ENCODE measurements around the gene SLC39A9.

SLC39A9 gene

DNA sequence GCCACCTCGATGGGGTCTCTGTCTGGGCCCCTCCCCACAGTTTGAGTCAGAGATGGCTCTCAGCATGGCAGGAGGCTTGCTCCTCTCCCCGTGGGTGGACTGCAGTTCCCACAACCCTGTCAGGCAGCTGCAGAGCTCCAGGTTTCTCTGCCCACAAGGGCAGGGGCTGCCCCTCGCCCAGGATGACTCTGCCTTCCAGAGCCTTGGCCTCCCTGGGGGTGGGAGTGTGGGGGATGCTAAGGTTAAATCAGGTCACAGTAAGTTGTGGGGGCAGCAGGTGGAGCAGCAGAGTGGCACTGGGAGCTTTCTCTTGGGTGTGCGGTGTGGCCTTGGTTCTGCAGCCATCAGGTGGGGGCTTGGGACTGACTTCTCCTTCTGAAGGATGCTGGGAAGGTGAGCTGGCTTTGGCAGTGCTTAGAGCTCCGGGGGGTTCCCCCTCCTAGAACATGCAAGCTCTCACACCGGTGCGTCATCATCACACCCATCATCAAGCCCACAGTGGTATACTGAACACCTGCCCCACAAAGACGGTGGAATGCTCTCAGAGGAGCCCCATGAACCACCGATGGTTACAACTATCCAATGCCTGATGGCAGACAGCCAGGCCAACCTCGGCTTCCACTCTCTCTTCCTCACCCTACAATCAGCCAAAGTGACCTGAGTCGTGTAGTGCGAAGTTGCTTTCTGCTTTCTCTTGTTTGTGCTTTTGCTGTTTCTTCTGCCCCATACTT, 40.1 kb upstream of the SLC39A9 start:
- DNase-seq (ENCODE audit: low read depth in 1 of 2, low spot score in 1 of 2), result no peak
- in situ Hi-C loops (cut with HindIII; ENCODE audit: low pct_unique_long_range_greater_than_20kb, low sequenced_read_pairs), result no loop called here
- TF ChIP-seq JUND (IDR thresholded peaks at IDR 0.05; ENCODE audit: low read depth), result no peak

DNA sequence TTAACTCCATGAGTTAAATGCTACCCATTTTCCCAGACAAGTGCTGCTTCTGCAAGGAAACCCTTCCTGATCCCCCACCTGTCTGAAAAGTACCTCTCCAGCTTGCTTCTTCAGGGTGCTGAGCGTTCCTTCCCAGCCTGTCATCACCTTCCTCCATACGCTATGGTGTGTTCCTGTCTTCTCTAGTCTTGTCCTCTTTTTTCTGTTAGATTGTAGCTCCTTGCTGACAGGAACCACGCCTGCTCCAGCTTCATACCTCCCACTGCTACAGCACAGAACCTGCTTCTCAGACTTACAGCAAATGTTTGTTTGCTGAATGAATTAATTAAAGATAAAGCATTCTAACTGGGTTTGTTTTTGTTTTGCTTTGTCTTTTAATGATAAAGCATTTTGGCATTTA, 39.5 kb upstream of the SLC39A9 start:
- TF ChIP-seq JUND (IDR thresholded peaks at IDR 0.05; ENCODE audit: low read depth), result no peak
- in situ Hi-C loops (cut with HindIII; ENCODE audit: low pct_unique_long_range_greater_than_20kb, low sequenced_read_pairs), result no loop called here
- no peak for DNase-seq (ENCODE audit: low read depth in 1 of 2, low spot score in 1 of 2)

DNA sequence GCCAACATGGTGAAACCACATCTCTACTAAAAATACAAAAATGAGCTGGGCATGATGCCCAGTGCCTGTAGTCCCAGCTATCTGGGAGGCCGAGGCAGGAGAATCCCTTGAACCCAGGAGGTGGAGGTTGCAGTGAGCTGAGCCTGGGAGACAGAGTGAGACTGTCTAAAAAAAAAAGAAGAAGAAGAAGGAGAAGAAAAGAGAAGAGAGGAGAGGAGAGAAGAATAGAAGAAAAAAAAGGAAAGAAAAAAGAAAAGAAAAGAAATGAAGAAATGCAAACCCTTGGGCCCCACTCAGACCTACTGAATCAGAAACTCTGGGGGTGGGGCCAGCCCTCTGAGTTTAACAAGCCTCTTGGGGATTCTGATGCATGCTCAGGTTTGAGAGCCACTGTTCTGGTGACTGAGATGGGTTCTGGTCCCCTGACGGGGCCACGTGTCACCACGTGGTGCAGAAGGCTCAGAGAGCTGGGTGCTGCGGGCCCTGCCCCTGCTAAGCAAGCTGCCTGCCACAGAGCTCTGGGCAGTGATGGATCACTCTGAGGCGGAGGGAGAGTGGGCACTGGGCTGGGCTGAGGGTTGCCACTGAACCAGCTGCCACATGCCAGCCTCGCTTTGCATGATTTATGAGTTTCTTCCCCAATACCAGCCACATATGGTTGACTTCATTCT, 37.9 kb upstream of the SLC39A9 start:
- in situ Hi-C loops (cut with HindIII; ENCODE audit: low pct_unique_long_range_greater_than_20kb, low sequenced_read_pairs), result no loop called here

DNA sequence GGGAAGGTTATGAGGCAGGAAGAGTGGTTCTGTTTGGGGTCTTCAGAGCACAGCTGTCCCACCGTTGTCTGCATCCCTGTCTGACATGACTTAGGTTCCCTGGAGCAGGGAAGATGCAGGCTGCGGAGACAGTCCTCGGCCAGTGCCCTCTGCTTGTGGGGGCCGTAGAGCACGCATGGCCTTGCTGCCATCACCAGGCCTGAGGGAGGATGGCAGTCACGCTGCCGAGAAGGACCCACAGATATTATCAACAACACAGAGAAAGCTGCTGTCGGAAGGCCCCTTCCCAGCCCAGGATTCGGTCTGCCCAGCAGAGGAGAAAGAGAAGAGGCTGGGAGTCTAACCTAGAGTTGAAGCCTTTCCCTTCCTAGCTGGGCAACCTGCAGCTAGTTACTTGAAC, 35.4 kb upstream of the SLC39A9 start:
- TF ChIP-seq JUND (IDR thresholded peaks at IDR 0.05; ENCODE audit: low read depth), result no peak
- peak in 1 of 2 experiments; percentile 21 for DNase-seq (ENCODE audit: low read depth in 1 of 2, low spot score in 1 of 2)
- in situ Hi-C loops (cut with HindIII; ENCODE audit: low pct_unique_long_range_greater_than_20kb, low sequenced_read_pairs), result no loop called here

More for the DNA sequence above, 37.9 kb upstream of the SLC39A9 start:
- no peak for TF ChIP-seq JUND (IDR thresholded peaks at IDR 0.05; ENCODE audit: low read depth)
- DNase-seq (ENCODE audit: low read depth in 1 of 2, low spot score in 1 of 2), result no peak

DNA sequence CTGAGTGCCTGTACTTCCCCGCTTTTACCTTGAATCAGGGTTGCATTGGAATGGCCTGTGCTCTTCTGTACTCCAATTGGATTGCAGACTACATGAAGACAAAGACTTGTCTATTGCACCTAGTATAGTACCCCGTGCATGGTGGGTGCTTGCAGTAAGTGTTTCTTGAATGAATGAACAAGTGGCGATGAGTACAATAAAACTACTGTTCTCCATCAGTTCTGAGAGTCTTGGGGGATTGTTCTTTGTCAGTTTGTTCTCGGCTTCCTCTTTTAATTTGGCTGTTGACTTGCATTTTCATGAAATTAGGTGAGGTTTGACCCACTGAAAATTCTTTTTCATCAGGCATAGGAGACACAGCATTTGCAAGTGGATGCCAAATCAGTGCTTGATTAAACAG, 34.5 kb upstream of the SLC39A9 start:
- TF ChIP-seq JUND (IDR thresholded peaks at IDR 0.05; ENCODE audit: low read depth), result no peak
- in situ Hi-C loops (cut with HindIII; ENCODE audit: low pct_unique_long_range_greater_than_20kb, low sequenced_read_pairs), result no loop called here

DNA sequence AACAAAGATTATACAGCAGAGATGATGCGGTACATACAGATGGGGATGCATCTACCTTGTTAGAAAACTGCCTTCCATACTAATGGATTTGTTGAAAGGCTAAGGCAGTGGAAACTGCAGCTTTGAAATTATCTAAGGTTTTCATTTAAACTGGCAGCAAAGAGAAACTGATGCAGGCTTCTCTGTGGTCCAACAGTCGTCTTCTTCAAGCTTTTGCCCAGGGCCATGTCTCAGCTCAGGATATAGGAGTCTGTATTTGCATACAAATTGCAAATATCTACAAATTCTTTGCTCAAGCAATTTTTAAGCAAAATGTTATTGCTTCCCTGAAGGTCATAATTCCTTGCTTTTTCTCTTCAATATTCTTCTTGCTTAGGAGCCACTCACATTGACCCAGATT, 34.1 kb upstream of the SLC39A9 start:
- no peak for TF ChIP-seq JUND (IDR thresholded peaks at IDR 0.05; ENCODE audit: low read depth)
- no peak for DNase-seq (ENCODE audit: low read depth in 1 of 2, low spot score in 1 of 2)
- in situ Hi-C loops (cut with HindIII; ENCODE audit: low pct_unique_long_range_greater_than_20kb, low sequenced_read_pairs), result no loop called here

More for the DNA sequence above, 34.5 kb upstream of the SLC39A9 start:
- DNase-seq (ENCODE audit: low read depth in 1 of 2, low spot score in 1 of 2), result no peak

DNA sequence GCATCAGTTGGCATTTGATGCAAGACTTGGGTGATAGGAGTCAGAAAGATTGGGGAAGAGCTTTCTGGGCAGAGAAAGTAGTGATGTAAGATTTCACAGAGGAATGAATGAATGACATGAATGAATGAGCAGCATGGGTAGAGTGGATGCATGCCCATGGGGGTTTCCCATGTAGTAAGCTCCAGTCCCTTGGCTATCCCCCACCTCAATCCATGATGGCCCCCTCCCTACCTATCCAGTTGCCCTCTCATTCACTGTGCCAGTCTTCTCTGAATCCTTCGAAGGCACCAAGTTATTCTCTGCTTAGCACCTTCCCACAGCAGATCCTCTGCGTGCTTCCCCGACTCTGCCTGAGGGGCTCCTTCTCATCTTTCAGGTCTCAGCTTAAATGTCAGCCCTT, 32.4 kb upstream of the SLC39A9 start:
- in situ Hi-C loops (cut with HindIII; ENCODE audit: low pct_unique_long_range_greater_than_20kb, low sequenced_read_pairs), result no loop called here
- TF ChIP-seq JUND (IDR thresholded peaks at IDR 0.05; ENCODE audit: low read depth), result no peak
- no peak for DNase-seq (ENCODE audit: low read depth in 1 of 2, low spot score in 1 of 2)

DNA sequence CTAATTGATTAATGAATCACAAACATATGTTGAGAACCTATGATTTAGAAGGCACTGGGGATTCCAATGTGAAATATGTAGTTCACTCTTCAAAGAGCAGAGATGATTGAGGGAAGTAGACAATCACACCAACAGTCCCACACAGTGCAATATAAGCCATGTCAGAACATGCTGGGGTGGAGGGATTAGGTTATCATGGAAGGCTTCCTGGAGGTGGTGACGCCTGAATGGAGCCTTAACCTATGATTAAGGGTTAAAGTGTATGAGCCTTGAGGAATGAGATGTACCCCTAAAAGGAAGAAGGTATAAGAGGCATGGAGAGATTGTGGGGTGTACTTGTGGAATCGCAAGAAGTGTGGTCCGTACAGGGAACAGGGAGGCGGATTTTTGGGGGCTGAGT, 31.7 kb upstream of the SLC39A9 start:
- in situ Hi-C loops (cut with HindIII; ENCODE audit: low pct_unique_long_range_greater_than_20kb, low sequenced_read_pairs), result no loop called here
- TF ChIP-seq JUND (IDR thresholded peaks at IDR 0.05; ENCODE audit: low read depth), result no peak
- no peak for DNase-seq (ENCODE audit: low read depth in 1 of 2, low spot score in 1 of 2)

DNA sequence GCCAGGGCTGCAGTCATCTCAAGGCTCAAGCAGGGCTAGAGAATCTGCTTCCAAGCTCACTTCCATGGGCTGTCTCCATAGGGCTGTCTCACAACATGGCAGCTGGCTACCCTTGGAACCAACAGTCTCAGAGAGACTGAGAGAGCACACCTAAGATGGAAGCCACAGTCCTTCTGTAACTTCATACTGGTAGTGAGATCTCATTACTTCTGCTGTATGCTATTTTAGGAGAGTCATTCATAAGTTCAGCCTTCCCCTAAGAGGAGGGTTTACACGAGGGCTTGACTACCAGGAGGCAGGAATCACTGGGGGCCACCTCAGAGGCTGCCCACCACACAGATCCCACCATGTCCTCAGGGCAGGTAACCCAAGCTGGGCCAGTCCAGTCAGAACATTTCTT, 30.1 kb upstream of the SLC39A9 start:
- TF ChIP-seq JUND (IDR thresholded peaks at IDR 0.05; ENCODE audit: low read depth), result no peak
- no peak for DNase-seq (ENCODE audit: low read depth in 1 of 2, low spot score in 1 of 2)
- in situ Hi-C loops (cut with HindIII; ENCODE audit: low pct_unique_long_range_greater_than_20kb, low sequenced_read_pairs), result no loop called here

DNA sequence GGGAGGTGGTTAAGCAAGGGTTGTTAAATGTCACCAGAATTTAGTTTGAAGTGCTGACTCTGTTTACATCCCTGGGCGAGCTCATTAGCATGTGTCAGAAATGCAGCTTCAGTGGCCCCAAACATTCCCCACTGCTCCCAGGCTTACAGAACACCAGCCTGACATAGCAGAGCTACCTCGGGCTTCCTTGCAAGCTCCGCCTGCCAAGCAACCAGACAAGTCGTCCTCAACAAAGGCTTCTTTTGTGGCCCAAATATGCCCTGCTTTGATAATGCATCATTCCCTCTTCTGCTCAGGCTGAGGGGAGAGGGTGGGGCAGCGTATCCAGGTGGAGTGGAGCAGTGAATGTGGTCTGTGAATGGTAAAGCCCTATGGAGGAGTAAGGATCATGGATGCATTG, 28.4 kb upstream of the SLC39A9 start:
- in situ Hi-C loops (cut with HindIII; ENCODE audit: low pct_unique_long_range_greater_than_20kb, low sequenced_read_pairs), result no loop called here
- no peak for TF ChIP-seq JUND (IDR thresholded peaks at IDR 0.05; ENCODE audit: low read depth)
- no peak for DNase-seq (ENCODE audit: low read depth in 1 of 2, low spot score in 1 of 2)

DNA sequence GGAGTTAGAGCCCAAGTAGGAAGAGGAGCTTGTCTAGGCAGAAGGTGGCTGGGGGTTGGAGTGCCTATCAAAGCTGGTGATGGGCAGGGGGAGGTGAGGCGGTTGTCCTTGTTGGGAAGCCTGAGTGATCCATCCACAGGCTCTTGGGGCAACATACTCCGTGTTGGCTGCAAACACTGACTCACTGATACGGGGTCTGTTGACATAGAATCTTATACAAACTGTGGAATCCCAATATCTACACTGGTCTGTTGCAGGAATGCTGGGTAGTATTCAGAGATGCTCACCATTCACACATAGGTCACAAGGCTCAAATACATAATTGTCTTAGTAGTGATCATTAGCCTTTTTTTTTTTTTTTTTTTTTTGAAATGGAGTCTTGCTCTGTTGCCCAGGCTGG, 26.3 kb upstream of the SLC39A9 start:
- no peak for TF ChIP-seq JUND (IDR thresholded peaks at IDR 0.05; ENCODE audit: low read depth)
- in situ Hi-C loops (cut with HindIII; ENCODE audit: low pct_unique_long_range_greater_than_20kb, low sequenced_read_pairs), result no loop called here
- no peak for DNase-seq (ENCODE audit: low read depth in 1 of 2, low spot score in 1 of 2)

DNA sequence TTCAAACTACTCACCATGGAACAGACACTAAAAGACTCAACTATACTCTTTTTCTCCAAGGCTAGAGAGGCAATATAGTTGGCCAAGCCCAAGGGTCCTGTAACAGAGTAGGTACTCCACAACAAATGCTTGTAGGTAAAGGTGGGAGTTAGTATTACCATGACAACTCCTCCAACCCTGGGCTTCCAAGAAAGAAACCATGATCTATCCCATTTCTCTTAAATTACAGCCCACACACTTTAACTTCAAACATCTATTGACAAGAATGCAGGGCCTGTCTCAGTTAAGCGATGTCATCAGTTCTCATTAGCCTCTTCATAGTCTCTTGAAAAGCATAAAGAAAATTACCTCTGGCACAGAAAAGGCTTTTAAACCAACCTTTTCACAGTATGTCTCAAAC, 25.4 kb upstream of the SLC39A9 start:
- in situ Hi-C loops (cut with HindIII; ENCODE audit: low pct_unique_long_range_greater_than_20kb, low sequenced_read_pairs), result no loop called here
- TF ChIP-seq JUND (IDR thresholded peaks at IDR 0.05; ENCODE audit: low read depth), result no peak
- no peak for DNase-seq (ENCODE audit: low read depth in 1 of 2, low spot score in 1 of 2)

DNA sequence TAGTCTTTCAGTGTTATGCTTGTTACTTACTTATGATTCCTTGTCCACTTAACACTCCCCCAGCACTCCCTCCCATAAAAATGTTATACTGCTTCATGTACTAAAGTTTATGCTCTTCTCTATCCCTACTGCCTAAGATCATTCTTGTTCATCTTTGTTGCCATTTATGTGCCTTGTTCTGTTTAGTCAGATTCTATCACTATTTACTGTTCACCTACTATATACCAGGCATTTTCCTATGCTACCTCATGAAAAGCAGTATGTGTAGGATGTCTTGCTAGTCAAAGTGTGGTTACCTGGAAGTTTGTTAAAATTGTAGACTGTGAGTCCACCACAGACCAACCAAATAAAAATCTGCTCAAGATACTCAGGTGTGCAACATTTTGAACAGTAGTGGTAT, 24.3 kb upstream of the SLC39A9 start:
- in situ Hi-C loops (cut with HindIII; ENCODE audit: low pct_unique_long_range_greater_than_20kb, low sequenced_read_pairs), result no loop called here
- TF ChIP-seq JUND (IDR thresholded peaks at IDR 0.05; ENCODE audit: low read depth), result no peak
- no peak for DNase-seq (ENCODE audit: low read depth in 1 of 2, low spot score in 1 of 2)

All from T47D (cell line).